Memory B cell (primary cell): Measurements from ENCODE around the gene RPL37.

Source experiments
- ATAC-seq: fragments of 150-1000 bp; cut with Tn5 transposase; 2 replicates; pipeline ENCODE4 v1.10.0; 2021; ENCODE audit warnings: low read depth, mild to moderate bottlenecking, moderate library complexity
- DNase-seq, 2 donors: peaks; one replicate each; pipeline ENCODE4 v3.0.0; 2022; ENCODE audit warnings: low spot score in 2 of 2
- H3K27ac Mint-ChIP-seq: one replicate; pipeline ENCODE4 v1.8.0; 2022; ENCODE audit warnings: mild to moderate bottlenecking, moderate library complexity, mixed read lengths
- H3K27me3 Mint-ChIP-seq: one replicate; pipeline ENCODE4 v1.8.0; 2022; ENCODE audit warnings: mixed read lengths
- H3K36me3 Mint-ChIP-seq: one replicate; pipeline ENCODE4 v1.8.0; 2022; ENCODE audit warnings: mild to moderate bottlenecking, mixed read lengths
- H3K4me1 Mint-ChIP-seq: one replicate; pipeline ENCODE4 v1.8.0; 2022; ENCODE audit warnings: mixed read lengths
- H3K4me3 Mint-ChIP-seq: one replicate; pipeline ENCODE4 v1.8.0; 2022; ENCODE audit warnings: mild to moderate bottlenecking, moderate library complexity, mixed read lengths
- H3K9me3 Mint-ChIP-seq: one replicate; pipeline ENCODE4 v1.8.0; 2022; ENCODE audit warnings: mixed read lengths

The RPL37 gene

GRCh38 chr5:40780199-40780598 is 54.8 kb downstream of the RPL37 start:
- H3K4me3 Mint-ChIP-seq, result no peak overlapping the region
- no peak overlapping the region for H3K27ac Mint-ChIP-seq
- H3K36me3 Mint-ChIP-seq, result peaks cover 13% of the 10 kb centered on the region
- H3K4me1 Mint-ChIP-seq, result peaks cover 11% of the 10 kb centered on the region
- no peaks in the 10 kb centered on the region for H3K9me3 Mint-ChIP-seq
- DNase-seq, result no peak
- H3K27me3 Mint-ChIP-seq, result no peaks in the 10 kb centered on the region
- no peak for ATAC-seq

GRCh38 chr5:40779561-40779960 is 55.5 kb downstream of the RPL37 start:
- Mint-ChIP-seq H3K27ac (no peak overlapping the region), H3K9me3 (no peaks in the 10 kb centered on the region), H3K27me3 (no peaks in the 10 kb centered on the region), H3K36me3 (peaks cover 13% of the 10 kb centered on the region), H3K4me1 (peaks cover 11% of the 10 kb centered on the region), H3K4me3 (no peak overlapping the region)
- ATAC-seq, result no peak
- DNase-seq, result no peak

- no peaks in the 10 kb centered on the region for H3K27me3 Mint-ChIP-seq
- H3K36me3 Mint-ChIP-seq, result peaks cover 18% of the 10 kb centered on the region
- no peak overlapping the region for H3K4me3 Mint-ChIP-seq
- H3K4me1 Mint-ChIP-seq, result peaks cover 7% of the 10 kb centered on the region
- DNase-seq, result no peak
- ATAC-seq, result no peak
- no peaks in the 10 kb centered on the region for H3K9me3 Mint-ChIP-seq
- no peak overlapping the region for H3K27ac Mint-ChIP-seq
These were observed 56.9 kb downstream of the RPL37 start for GRCh38 chr5:40778133-40778532.

GRCh38 chr5:40776658-40776977 is 58.4 kb downstream of the RPL37 start:
- no peaks in the 10 kb centered on the region for H3K9me3 Mint-ChIP-seq
- no peaks in the 10 kb centered on the region for H3K27me3 Mint-ChIP-seq
- H3K4me1 Mint-ChIP-seq, result peaks cover 7% of the 10 kb centered on the region
- peak overlapping the region; percentile 1 for H3K27ac Mint-ChIP-seq
- H3K36me3 Mint-ChIP-seq, result peaks cover 18% of the 10 kb centered on the region
- ATAC-seq (no peak), DNase-seq (no peak)
- H3K4me3 Mint-ChIP-seq, result no peak overlapping the region

GRCh38 chr5:40775846-40776657 is 59.0 kb downstream of the RPL37 start:
- no peaks in the 10 kb centered on the region for H3K9me3 Mint-ChIP-seq
- H3K4me1 Mint-ChIP-seq, result peaks cover 5% of the 10 kb centered on the region
- H3K27me3 Mint-ChIP-seq, result no peaks in the 10 kb centered on the region
- peak overlapping the region; percentile 1 for H3K27ac Mint-ChIP-seq
- H3K36me3 Mint-ChIP-seq, result peaks cover 18% of the 10 kb centered on the region
- no peak for ATAC-seq
- H3K4me3 Mint-ChIP-seq, result no peak overlapping the region
- DNase-seq, result no peak
